Measurements from ENCODE around the gene DVL1.

DVL1 gene

GRCh38 chr1:1333551-1334241, 15.5 kb downstream of the DVL1 start:
- Histone ChIP-seq H3K4me1 (ENCODE audit: insufficient read depth, low read length) (no peaks in the 10 kb centered on the region), H3K9ac (ENCODE audit: low read depth, low read length) (no peak overlapping the region), H3K36me3 (ENCODE audit: insufficient read depth, low read length) (no peaks in the 10 kb centered on the region), H3K9me3 (ENCODE audit: control insufficient read depth, insufficient read depth, low read length) (no peaks in the 10 kb centered on the region)

GRCh38 chr1:1332774-1333480, 16.3 kb downstream of the DVL1 start:
- Histone ChIP-seq H3K36me3 (ENCODE audit: insufficient read depth, low read length) (no peaks in the 10 kb centered on the region), H3K9ac (ENCODE audit: low read depth, low read length) (no peak overlapping the region), H3K9me3 (ENCODE audit: control insufficient read depth, insufficient read depth, low read length) (no peaks in the 10 kb centered on the region), H3K4me1 (ENCODE audit: insufficient read depth, low read length) (no peaks in the 10 kb centered on the region)

GRCh38 chr1:1332031-1332755, 17.0 kb downstream of the DVL1 start:
- Histone ChIP-seq H3K9me3 (ENCODE audit: control insufficient read depth, insufficient read depth, low read length) (no peaks in the 10 kb centered on the region), H3K4me1 (ENCODE audit: insufficient read depth, low read length) (no peaks in the 10 kb centered on the region), H3K36me3 (ENCODE audit: insufficient read depth, low read length) (no peaks in the 10 kb centered on the region), H3K9ac (ENCODE audit: low read depth, low read length) (no peak overlapping the region)

GRCh38 chr1:1331068-1331965, 17.9 kb downstream of the DVL1 start, which contains the start of gene TAS1R3:
TSS of gene TAS1R3 (plus strand) at chr1:1331280. CDS start at chr1:1331346, 66 bp downstream.
- H3K4me1 ChIP-seq (ENCODE audit: insufficient read depth, low read length) = no peaks in the 10 kb centered on the region

GRCh38 chr1:1330366-1331067, 18.7 kb downstream of the DVL1 start:
- no peaks in the 10 kb centered on the region for H3K9me3 ChIP-seq (ENCODE audit: control insufficient read depth, insufficient read depth, low read length)
- no peak overlapping the region for H3K9ac ChIP-seq (ENCODE audit: low read depth, low read length)
- H3K4me1 ChIP-seq (ENCODE audit: insufficient read depth, low read length) = no peaks in the 10 kb centered on the region
- H3K36me3 ChIP-seq (ENCODE audit: insufficient read depth, low read length) = no peaks in the 10 kb centered on the region

More at GRCh38 chr1:1331068-1331965, 17.9 kb downstream of the DVL1 start, which contains the start of gene TAS1R3:
- Histone ChIP-seq H3K9me3 (ENCODE audit: control insufficient read depth, insufficient read depth, low read length) (no peaks in the 10 kb centered on the region), H3K9ac (ENCODE audit: low read depth, low read length) (no peak within 1 kb of the TSS), H3K36me3 (ENCODE audit: insufficient read depth, low read length) (no peaks in the 10 kb centered on the region)

GRCh38 chr1:1329304-1330210, 19.7 kb downstream of the DVL1 start:
- H3K4me1 ChIP-seq (ENCODE audit: insufficient read depth, low read length) = no peaks in the 10 kb centered on the region
- no peak overlapping the region for H3K9ac ChIP-seq (ENCODE audit: low read depth, low read length)

GRCh38 chr1:1328254-1328653, 21.0 kb downstream of the DVL1 start:
- Histone ChIP-seq H3K9me3 (ENCODE audit: control insufficient read depth, insufficient read depth, low read length) (no peaks in the 10 kb centered on the region), H3K4me1 (ENCODE audit: insufficient read depth, low read length) (0 out of 2 replicates have a peak, but pooled peaks cover 4% of the 10 kb centered on the region), H3K36me3 (ENCODE audit: insufficient read depth, low read length) (no peaks in the 10 kb centered on the region), H3K9ac (ENCODE audit: low read depth, low read length) (no peak overlapping the region)

More at GRCh38 chr1:1329304-1330210, 19.7 kb downstream of the DVL1 start:
- H3K9me3 ChIP-seq (ENCODE audit: control insufficient read depth, insufficient read depth, low read length) = no peaks in the 10 kb centered on the region
- no peaks in the 10 kb centered on the region for H3K36me3 ChIP-seq (ENCODE audit: insufficient read depth, low read length)

- Histone ChIP-seq H3K36me3 (ENCODE audit: insufficient read depth, low read length) (no peaks in the 10 kb centered on the region), H3K4me1 (ENCODE audit: insufficient read depth, low read length) (0 out of 2 replicates have a peak, but pooled peaks cover 5% of the 10 kb centered on the region), H3K9ac (ENCODE audit: low read depth, low read length) (no peak overlapping the region), H3K9me3 (ENCODE audit: control insufficient read depth, insufficient read depth, low read length) (no peaks in the 10 kb centered on the region)
Measured at GRCh38 chr1:1327291-1327690, 21.9 kb downstream of the DVL1 start.

GRCh38 chr1:1326075-1326605, 23.1 kb downstream of the DVL1 start:
- Histone ChIP-seq H3K4me1 (ENCODE audit: insufficient read depth, low read length) (0 out of 2 replicates have a peak, but pooled peaks cover 5% of the 10 kb centered on the region), H3K36me3 (ENCODE audit: insufficient read depth, low read length) (no peaks in the 10 kb centered on the region), H3K9ac (ENCODE audit: low read depth, low read length) (no peak overlapping the region), H3K9me3 (ENCODE audit: control insufficient read depth, insufficient read depth, low read length) (no peaks in the 10 kb centered on the region)

- Histone ChIP-seq H3K36me3 (ENCODE audit: insufficient read depth, low read length) (no peaks in the 10 kb centered on the region), H3K9me3 (ENCODE audit: control insufficient read depth, insufficient read depth, low read length) (no peaks in the 10 kb centered on the region), H3K4me1 (ENCODE audit: insufficient read depth, low read length) (0 out of 2 replicates have a peak, but pooled peaks cover 5% of the 10 kb centered on the region), H3K9ac (ENCODE audit: low read depth, low read length) (peak overlapping the region; percentile 83; the same call in 1 of the 2 replicates)
Measured at GRCh38 chr1:1325288-1326074, 23.7 kb downstream of the DVL1 start.

- H3K9ac ChIP-seq (ENCODE audit: low read depth, low read length) = peak within 1 kb of the TSS; percentile 94
- H3K36me3 ChIP-seq (ENCODE audit: insufficient read depth, low read length) = no peaks in the 10 kb centered on the region
- no peaks in the 10 kb centered on the region for H3K9me3 ChIP-seq (ENCODE audit: control insufficient read depth, insufficient read depth, low read length)
- H3K4me1 ChIP-seq (ENCODE audit: insufficient read depth, low read length) = 0 out of 2 replicates have a peak, but pooled peaks cover 5% of the 10 kb centered on the region
Measured at GRCh38 chr1:1324524-1325287, 24.5 kb downstream of the DVL1 start, which contains the start of the genes CPTP and INTS11. TSS of gene CPTP (plus strand) at chr1:1324802. CDS start at chr1:1326911, 2,109 bp downstream. TSS of gene INTS11 (minus strand) at chr1:1324660. CDS start at chr1:1324608, 52 bp downstream.

All from ES-I3 (cell line).